ENCODE measurements around the gene NKX1-1. TPM values are rescaled to one million over a fixed set of nuclear protein-coding genes. Genes with fewer than 3 reads are reported as not detected.

Gene NKX1-1
- total RNA-seq, 1 donor from 2014 or later, result not detected

- no peak for DNase-seq (ENCODE audit: low spot score)
These were observed 45.6 kb downstream of the NKX1-1 start for GRCh38 chr4:1360423-1361283.

- no peak for DNase-seq (ENCODE audit: low spot score)
These were observed 46.3 kb downstream of the NKX1-1 start for GRCh38 chr4:1359976-1360375.

- no peak for DNase-seq (ENCODE audit: low spot score)
These were observed 47.1 kb downstream of the NKX1-1 start for GRCh38 chr4:1359144-1359501.

GRCh38 chr4:1358421-1359143 is 47.7 kb downstream of the NKX1-1 start:
- no peak for DNase-seq (ENCODE audit: low spot score)

GRCh38 chr4:1357356-1358248 is 48.6 kb downstream of the NKX1-1 start:
- DNase-seq (ENCODE audit: low spot score), result no peak

- peak; percentile 34 for DNase-seq (ENCODE audit: low spot score)
These were observed 49.9 kb downstream of the NKX1-1 start for GRCh38 chr4:1356181-1356998.

- DNase-seq (ENCODE audit: low spot score), result no peak
These were observed 50.9 kb downstream of the NKX1-1 start for GRCh38 chr4:1355378-1355777.

GRCh38 chr4:1354983-1355275 is 51.3 kb downstream of the NKX1-1 start:
- DNase-seq (ENCODE audit: low spot score), result no peak

GRCh38 chr4:1354136-1354982 is 51.9 kb downstream of the NKX1-1 start:
- DNase-seq (ENCODE audit: low spot score), result no peak

- DNase-seq (ENCODE audit: low spot score), result no peak
These were observed 52.8 kb downstream of the NKX1-1 start for GRCh38 chr4:1353186-1354055.

Other genes starting within 250 kb of the NKX1-1 start
- 52.0 TPM for gene SPON2, start 233.9 kb downstream of the NKX1-1 start, total RNA-seq
- 213 TPM for gene CTBP1, start 157.3 kb downstream of the NKX1-1 start, total RNA-seq
- gene MAEA, start 116.6 kb downstream of the NKX1-1 start, total RNA-seq, result 78.0 TPM
- 41.5 TPM for gene UVSSA, start 59.2 kb downstream of the NKX1-1 start, total RNA-seq